HG02798 (cell line): ENCODE data around the gene GSPT1.
"Not testable (repeated sequence)": the region's sequence is repeated elsewhere in the genome, so short reads cannot be mapped to it uniquely, and the experiment has no call there.

Experiments
- ATAC-seq: cut with Tn5 transposase; IDR thresholded peaks from one replicate; pipeline ENCODE4 v1.9.1; 2021; ENCODE audit warnings: mild to moderate bottlenecking; ENCODE audit not compliant: unreplicated experiment, poor library complexity

The GSPT1 gene

DNA sequence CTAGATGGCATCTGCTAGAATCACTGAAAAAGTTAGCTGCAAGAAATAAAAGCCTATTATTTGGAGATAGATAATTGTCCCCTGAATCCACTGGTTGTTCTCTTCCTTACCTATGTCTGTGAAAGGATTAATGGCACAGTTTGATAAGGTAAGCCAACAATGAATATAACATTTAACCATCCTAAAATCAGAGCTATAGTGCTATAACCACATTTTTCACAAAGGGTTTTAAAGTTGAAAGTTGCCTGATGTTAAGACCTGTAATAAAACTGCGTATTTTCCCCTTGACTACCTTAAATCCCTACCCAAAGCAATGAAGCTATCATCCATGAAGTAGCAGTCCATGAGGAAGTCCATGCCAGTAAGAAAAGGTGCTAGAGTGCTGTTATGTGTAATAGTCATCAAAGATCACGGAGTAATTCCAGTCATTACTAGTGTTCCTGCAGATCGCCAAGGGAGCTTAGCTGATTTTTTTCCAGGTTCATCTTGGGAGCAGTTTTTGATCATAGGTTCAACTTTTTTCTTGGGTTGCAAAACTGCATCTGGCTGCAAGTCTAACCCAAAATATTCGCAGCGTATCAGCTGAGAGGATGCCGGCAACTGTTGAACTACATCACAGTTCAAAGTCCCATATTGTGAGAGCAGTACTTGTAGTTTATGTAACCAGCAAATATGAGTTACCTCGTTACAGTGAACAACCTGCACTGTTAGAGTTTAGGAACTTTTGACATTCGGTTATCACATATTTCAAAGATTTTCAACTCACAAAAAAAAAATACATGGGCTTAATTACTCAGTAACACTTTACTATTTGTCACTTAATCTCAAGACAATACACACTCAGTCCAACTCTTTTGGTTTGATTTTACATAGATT, 46.2 kb downstream of the GSPT1 start:
- ATAC-seq = no peak

- no peak for ATAC-seq
Observed at GRCh38 chr16:11868412-11868980, 47.3 kb downstream of the GSPT1 start.

DNA sequence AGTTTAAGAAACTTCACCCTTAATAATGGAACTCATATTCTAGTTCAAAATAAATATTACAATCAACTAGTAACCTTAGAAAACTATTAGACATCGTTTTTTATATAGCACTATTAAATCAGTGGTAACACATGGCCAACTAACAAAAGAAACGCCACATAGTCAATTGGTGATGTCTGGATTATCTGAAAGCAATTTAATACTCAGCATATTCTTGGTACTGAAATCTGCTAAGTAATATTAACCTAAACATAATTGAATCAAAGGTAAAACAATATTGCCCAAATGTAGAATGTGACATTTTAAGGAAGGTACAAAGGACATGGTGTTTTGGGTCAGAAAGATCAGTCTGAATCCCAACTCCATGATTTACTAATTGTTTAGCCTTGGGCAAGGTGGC, 53.3 kb downstream of the GSPT1 start:
- no peak for ATAC-seq

DNA sequence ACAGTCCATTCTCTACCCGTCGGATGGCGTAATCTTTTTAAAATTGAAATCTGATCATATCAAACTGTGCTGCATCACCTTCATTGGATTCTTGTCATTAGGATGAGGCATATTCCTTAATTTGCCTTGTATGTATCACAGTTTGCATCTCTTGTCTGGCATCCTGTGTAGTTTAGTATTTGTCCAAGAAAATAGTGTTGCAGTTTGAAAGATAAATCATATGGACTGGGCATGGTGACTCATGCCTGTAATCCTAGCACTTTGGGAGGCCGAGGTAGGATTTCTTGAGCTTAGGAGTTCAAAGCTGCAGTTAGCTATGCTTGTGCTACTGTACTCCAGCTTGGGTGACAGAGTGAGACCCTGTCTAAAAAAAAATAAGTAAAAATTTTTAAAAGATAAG, 58.6 kb downstream of the GSPT1 start:
- no peak for ATAC-seq

DNA sequence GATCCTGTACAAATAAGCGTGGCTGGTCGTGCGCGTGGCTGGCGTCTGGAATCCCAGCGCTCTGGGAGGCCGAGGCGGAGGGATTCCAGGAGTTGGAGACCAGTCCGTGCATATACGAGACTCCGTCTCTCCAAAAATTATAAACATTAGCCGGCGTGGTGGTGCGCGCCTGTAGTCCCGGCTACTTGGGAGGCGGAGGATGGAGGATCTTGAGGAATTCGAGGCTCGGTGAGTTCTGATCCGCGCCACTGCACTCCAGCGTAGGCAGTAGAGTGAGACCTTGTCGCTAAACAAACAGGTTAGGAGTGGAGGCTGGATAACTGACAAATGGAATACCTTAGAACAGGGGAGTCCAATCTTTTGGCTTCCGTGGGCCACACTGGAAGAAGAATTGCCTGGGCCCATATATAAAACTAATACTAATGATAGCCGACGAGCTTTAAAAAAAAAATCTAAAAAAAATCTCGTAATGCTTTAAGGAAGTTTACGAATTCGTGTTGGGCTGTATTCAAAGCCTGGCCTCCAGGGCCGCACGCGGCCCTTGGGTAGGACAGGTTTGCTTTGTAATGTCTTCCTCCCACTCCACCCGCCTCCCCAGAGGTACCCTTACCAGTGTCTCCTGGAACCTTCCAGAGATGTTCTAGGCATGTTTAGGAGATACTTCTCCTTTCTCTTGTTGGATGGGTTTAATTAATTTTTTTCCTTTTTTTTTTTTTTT, 63.5 kb downstream of the GSPT1 start:
- no peak for ATAC-seq

DNA sequence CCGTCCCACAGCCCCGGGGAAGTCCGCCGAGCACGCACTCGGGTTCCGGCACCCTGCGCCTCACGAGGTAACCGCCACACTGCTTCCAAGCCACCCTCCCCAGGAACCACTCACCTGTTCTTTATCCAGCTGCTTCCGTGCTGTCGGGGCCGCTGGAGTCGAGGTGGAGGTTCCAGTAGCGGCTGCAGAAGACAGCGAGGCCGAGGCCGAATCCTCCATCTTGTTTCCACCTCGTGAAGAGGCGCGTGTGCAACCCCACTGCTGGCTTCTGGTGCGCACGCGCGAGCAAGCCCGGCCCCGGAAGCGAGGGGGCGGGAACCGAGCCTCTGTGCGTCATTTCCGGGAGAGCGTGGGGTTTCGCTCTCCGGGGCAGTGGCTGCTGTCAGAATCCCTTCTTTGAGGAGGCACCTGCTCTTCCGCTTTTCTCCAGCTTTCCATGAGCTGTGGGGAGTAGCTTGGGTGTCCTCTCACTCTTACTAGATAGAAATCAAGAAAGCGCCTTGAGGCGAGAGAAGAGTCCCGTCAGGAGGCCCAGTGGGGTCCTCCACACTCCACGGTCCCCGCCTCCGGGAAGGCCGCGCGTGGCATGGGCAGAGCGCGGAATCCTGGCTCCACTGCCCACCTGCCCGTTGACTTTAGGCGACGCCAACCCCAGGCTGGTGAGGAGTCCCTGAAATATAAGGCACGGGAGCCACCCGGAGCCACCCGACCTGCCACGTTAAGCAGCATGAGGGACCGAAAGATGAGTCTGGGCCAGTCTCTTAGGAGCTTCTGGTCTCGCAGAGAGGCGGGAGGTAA, 64.3 kb downstream of the GSPT1 start, which contains the start of gene RSL1D1:
Gene RSL1D1 (minus strand): TSS at position 249 of the 798 bp plus-strand sequence. CDS start 30 bp downstream, at position 219.
- ATAC-seq = peak; percentile 93

- no peak for ATAC-seq
Observed at GRCh38 chr16:11848842-11849241, 66.9 kb downstream of the GSPT1 start.

DNA sequence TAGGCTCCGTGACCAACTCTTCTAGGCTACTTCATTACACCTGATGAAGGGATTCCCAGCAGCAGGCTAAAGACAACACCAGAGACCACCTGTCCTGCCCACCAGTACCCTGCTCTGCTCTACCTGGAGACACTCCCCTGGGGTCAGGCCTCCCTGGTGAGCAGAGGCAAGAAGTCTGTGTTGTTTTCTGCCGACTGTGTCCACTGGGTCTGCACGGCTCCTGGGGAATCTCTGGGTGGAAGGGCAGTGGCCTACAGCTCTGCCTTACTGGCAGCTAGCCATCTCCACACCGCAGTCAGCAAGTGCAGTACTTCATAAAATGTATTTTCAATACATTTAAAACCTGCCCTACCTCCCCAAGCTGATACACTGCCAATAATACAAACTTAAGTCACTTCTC, 71.3 kb downstream of the GSPT1 start:
- no peak for ATAC-seq

- no peak for ATAC-seq
Observed at GRCh38 chr16:11843861-11844260, 71.9 kb downstream of the GSPT1 start.

DNA sequence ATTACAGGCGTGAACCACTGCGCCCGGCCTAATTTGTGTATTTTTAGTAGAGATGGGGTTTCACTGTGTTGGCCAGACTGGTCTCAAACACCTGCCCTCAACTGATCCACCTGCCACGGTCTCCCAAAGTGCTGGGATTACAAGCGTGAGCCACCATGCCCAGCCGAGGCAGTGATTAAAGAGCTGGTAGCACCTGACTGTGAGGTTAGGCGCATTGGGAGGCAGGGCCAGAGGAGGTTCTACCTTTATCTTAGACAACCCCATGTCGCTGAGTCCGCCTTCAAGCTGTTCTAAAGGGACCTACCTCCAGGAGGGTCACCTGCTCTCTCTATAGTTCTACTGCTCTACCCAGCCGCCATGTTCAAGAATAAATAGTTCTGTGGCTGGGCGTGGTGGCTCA, 72.5 kb downstream of the GSPT1 start:
- ATAC-seq = no peak

DNA sequence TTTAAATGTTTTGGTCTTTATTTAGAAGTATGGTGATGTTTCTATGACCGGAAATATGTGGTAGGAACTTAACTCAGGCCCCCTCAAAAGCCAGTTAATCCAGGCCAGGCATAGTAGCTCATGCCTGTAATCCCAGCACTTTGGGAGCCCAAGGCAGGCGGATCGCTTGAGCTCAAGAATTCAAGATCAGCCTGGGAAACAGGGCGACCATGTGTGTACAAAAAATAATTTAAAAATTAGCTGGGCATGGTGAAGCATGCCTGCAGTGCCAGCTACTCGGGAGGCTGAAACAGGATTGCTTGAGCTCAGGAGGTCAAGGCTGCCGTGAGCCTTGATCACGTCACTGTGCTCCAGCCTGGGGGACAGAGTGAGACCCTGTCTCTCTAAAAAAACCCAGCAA, 74.7 kb downstream of the GSPT1 start:
- ATAC-seq = no peak

GRCh38 chr16:11836650-11837244, 79.0 kb downstream of the GSPT1 start:
- ATAC-seq = no peak

DNA sequence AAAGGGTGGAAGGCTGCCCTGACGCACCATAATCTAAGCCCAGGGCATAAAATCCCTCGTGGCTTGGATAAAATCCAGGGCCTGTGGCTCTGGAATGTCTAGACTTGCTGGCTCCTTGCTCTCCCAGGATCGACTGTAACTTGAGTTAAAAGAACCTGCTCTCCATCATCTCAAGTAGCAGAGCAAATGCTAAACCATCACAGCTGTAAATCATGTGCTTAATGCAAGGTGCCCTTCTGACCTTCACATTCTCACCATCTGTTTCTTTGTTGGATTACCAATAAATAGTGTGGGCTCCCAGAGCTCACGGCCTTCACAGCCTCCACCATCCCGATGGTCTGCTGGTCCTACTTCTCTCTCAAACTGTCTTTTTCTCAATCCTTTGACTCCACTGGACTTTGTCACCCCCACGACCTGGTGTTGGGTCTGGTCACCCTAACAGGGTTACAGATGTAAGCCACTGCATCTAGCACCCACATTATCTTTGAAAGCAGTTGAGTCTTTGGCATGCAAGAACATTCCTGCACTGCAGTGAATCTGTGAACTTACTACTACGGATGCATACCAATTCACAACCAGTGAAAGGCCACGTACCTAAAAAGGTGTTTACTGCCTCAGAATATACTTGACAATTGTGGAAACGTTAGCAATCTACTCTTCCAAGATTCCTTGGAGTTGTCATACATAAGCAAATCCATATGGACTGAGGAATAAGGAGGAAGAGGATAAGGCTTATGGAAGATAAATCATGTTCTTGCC, 79.7 kb downstream of the GSPT1 start:
- ATAC-seq = no peak

DNA sequence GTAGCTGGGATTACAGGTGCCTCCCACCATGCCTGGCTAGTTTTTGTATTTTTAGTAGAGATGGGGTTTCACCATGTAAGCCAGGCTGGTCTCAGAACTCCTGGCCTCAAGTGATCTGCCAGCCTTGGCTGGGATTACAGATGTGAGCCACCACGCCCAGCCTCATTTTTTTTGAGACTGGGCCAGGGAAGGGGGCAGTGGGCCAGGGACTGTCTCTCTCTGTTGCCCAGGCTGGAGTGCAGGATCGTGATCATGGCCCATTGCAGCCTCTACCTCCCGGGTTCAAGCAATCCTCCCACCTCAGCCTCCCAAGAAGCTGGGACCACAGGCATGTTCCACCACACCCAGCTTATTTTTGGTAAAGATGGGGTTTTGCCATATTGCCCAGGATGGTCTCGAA, 80.4 kb downstream of the GSPT1 start:
- no peak for ATAC-seq

- no peak for ATAC-seq
Observed at GRCh38 chr16:11833951-11834695, 81.6 kb downstream of the GSPT1 start.

- no peak for ATAC-seq
Observed at GRCh38 chr16:11828696-11829095, 87.1 kb downstream of the GSPT1 start.

- not testable (repeated sequence) for ATAC-seq
Observed at GRCh38 chr16:11825520-11826165, 90.1 kb downstream of the GSPT1 start.

DNA sequence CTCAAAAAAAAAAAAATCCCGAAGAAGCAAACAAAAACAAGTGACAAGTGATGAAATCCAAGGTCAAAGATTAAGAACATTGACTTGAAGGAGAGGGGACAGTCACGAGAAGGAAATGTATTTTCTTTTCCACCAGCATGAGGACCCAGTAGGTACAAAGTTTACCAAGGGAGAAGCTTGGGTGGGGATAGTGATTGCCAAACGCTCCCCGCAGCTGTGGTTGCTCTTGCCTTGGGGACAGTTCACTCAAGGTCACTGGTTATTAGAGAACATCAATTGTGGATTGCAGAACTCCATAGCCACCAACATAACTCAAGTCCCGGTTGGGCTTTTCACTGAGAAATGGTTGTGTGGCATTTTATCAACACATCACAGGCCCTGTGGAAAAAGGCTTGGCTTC, 91.4 kb downstream of the GSPT1 start:
- no peak for ATAC-seq
